Astrocyte of the cerebellum (primary cell): ENCODE measurements around the gene NUDT3.
"Not testable (repeated sequence)": the region's sequence is repeated elsewhere in the genome, so short reads cannot be mapped to it uniquely, and the experiment has no call there.

ENCODE experiments used
- DNase-seq: peaks from one replicate; pipeline ENCODE4 v3.0.0-alpha.2; 2011; ENCODE audit warnings: low read depth
- H3K4me3 ChIP-seq: 2 replicates; pipeline ENCODE4 v1.5.1; 2011; ENCODE audit warnings: mild to moderate bottlenecking, low read depth, low read length, moderate library complexity
- CTCF ChIP-seq: IDR thresholded peaks from 2 replicates; pipeline ENCODE4 v1.5.1; 2012; ENCODE audit warnings: low read length, low read depth, moderate library complexity, mild to moderate bottlenecking; ENCODE audit errors: missing control alignments
- in situ Hi-C: cut with HindIII; loops from 2 replicates; pipeline ENCODE4 v1.10.0; 2017; ENCODE audit warnings: low sequenced_read_pairs

Gene NUDT3

GRCh38 chr6:34370361-34370760 lies 22.1 kb downstream of the NUDT3 start:
- no peak for TF ChIP-seq CTCF
- in situ Hi-C loops = no loop called here
- DNase-seq = no peak
- H3K4me3 ChIP-seq = no peak overlapping the region

GRCh38 chr6:34369385-34369784 lies 23.1 kb downstream of the NUDT3 start:
- no peak for TF ChIP-seq CTCF
- in situ Hi-C loops = no loop called here
- H3K4me3 ChIP-seq = no peak overlapping the region
- no peak for DNase-seq

GRCh38 chr6:34366639-34366921 lies 25.9 kb downstream of the NUDT3 start:
- in situ Hi-C loops = no loop called here
- no peak for TF ChIP-seq CTCF
- DNase-seq = no peak
- no peak overlapping the region for H3K4me3 ChIP-seq

GRCh38 chr6:34365781-34366638 lies 26.5 kb downstream of the NUDT3 start:
- DNase-seq, H3K4me3 ChIP-seq, in situ Hi-C loops: not testable (repeated sequence)

- DNase-seq, H3K4me3 ChIP-seq, in situ Hi-C loops: not testable (repeated sequence)
Measured at GRCh38 chr6:34363681-34364075, 28.8 kb downstream of the NUDT3 start.

GRCh38 chr6:34362909-34363680 lies 29.4 kb downstream of the NUDT3 start:
- no peak overlapping the region for H3K4me3 ChIP-seq
- no peak for TF ChIP-seq CTCF
- no peak for DNase-seq
- in situ Hi-C loops = no loop called here

GRCh38 chr6:34362176-34362575 lies 30.3 kb downstream of the NUDT3 start:
- TF ChIP-seq CTCF = no peak
- no peak for DNase-seq
- in situ Hi-C loops = no loop called here
- no peak overlapping the region for H3K4me3 ChIP-seq
